ENCODE measurements around the gene SLC22A17.
"Not testable (repeated sequence)": the region's sequence is repeated elsewhere in the genome, so short reads cannot be mapped to it uniquely, and the experiment has no call there.

SLC22A17 gene

GRCh38 chr14:23347406-23348296 lies 5.0 kb downstream of the SLC22A17 start:
- Histone ChIP-seq H3K4me3 (ENCODE audit: low read depth in 1 of 2, low read length in 2 of 2) (no peak overlapping the region), H3K4me1 (ENCODE audit: control insufficient read depth in 1 of 2, insufficient read depth in 2 of 2, low read length in 2 of 2) (peaks cover 0 to 10% of the 10 kb centered on the region in 2 donors), H3K27ac (ENCODE audit: low read length) (no peak overlapping the region), H3K9me3 (ENCODE audit: control insufficient read depth in 1 of 2, low read length in 2 of 2) (no peaks in the 10 kb centered on the region), H3K36me3 (ENCODE audit: control insufficient read depth in 1 of 2, insufficient read depth in 2 of 2, low read length in 2 of 2) (peaks cover 0 to 6% of the 10 kb centered on the region in 2 donors), H3K27me3 (ENCODE audit: low read depth, low read length) (peaks cover 6% of the 10 kb centered on the region)

GRCh38 chr14:23346693-23347405 lies 5.8 kb downstream of the SLC22A17 start:
- H3K27me3 ChIP-seq (ENCODE audit: low read depth, low read length): peaks cover 3% of the 10 kb centered on the region
- H3K36me3 ChIP-seq (ENCODE audit: control insufficient read depth in 1 of 2, insufficient read depth in 2 of 2, low read length in 2 of 2): peaks cover 0 to 6% of the 10 kb centered on the region in 2 donors
- H3K4me1 ChIP-seq (ENCODE audit: control insufficient read depth in 1 of 2, insufficient read depth in 2 of 2, low read length in 2 of 2): peaks cover 0 to 4% of the 10 kb centered on the region in 2 donors
- no peaks in the 10 kb centered on the region for H3K9me3 ChIP-seq (ENCODE audit: control insufficient read depth in 1 of 2, low read length in 2 of 2)
- no peak overlapping the region for H3K4me3 ChIP-seq (ENCODE audit: low read depth in 1 of 2, low read length in 2 of 2)
- H3K27ac ChIP-seq (ENCODE audit: low read length): no peak overlapping the region

- no peaks in the 10 kb centered on the region for H3K4me1 ChIP-seq (ENCODE audit: control insufficient read depth in 1 of 2, insufficient read depth in 2 of 2, low read length in 2 of 2)
- H3K27ac ChIP-seq (ENCODE audit: low read length): no peak overlapping the region
- no peak overlapping the region for H3K4me3 ChIP-seq (ENCODE audit: low read depth in 1 of 2, low read length in 2 of 2)
- H3K9me3 ChIP-seq (ENCODE audit: control insufficient read depth in 1 of 2, low read length in 2 of 2): no peaks in the 10 kb centered on the region
- H3K27me3 ChIP-seq (ENCODE audit: low read depth, low read length): no peaks in the 10 kb centered on the region
- peaks cover 0 to 6% of the 10 kb centered on the region in 2 donors for H3K36me3 ChIP-seq (ENCODE audit: control insufficient read depth in 1 of 2, insufficient read depth in 2 of 2, low read length in 2 of 2)
Measured at GRCh38 chr14:23345987-23346692, 6.5 kb downstream of the SLC22A17 start.

GRCh38 chr14:23344481-23344880 lies 8.2 kb downstream of the SLC22A17 start:
- Histone ChIP-seq H3K4me3 (ENCODE audit: low read depth in 1 of 2, low read length in 2 of 2) (no peak overlapping the region), H3K36me3 (ENCODE audit: control insufficient read depth in 1 of 2, insufficient read depth in 2 of 2, low read length in 2 of 2) (peaks cover 0 to 6% of the 10 kb centered on the region in 2 donors), H3K27me3 (ENCODE audit: low read depth, low read length) (no peaks in the 10 kb centered on the region), H3K27ac (ENCODE audit: low read length) (no peak overlapping the region), H3K4me1 (ENCODE audit: control insufficient read depth in 1 of 2, insufficient read depth in 2 of 2, low read length in 2 of 2) (no peaks in the 10 kb centered on the region), H3K9me3 (ENCODE audit: control insufficient read depth in 1 of 2, low read length in 2 of 2) (no peaks in the 10 kb centered on the region)

GRCh38 chr14:23339506-23340268 lies 13.0 kb downstream of the SLC22A17 start:
- no peak overlapping the region for H3K27ac ChIP-seq (ENCODE audit: low read length)
- H3K9me3 ChIP-seq (ENCODE audit: control insufficient read depth in 1 of 2, low read length in 2 of 2): no peaks in the 10 kb centered on the region
- H3K4me3 ChIP-seq (ENCODE audit: low read depth in 1 of 2, low read length in 2 of 2): no peak overlapping the region
- H3K4me1 ChIP-seq (ENCODE audit: control insufficient read depth in 1 of 2, insufficient read depth in 2 of 2, low read length in 2 of 2): no peaks in the 10 kb centered on the region
- no peaks in the 10 kb centered on the region for H3K27me3 ChIP-seq (ENCODE audit: low read depth, low read length)
- no peaks in the 10 kb centered on the region for H3K36me3 ChIP-seq (ENCODE audit: control insufficient read depth in 1 of 2, insufficient read depth in 2 of 2, low read length in 2 of 2)

GRCh38 chr14:23335623-23336022 lies 17.1 kb downstream of the SLC22A17 start:
- H3K4me3 ChIP-seq (ENCODE audit: low read depth in 1 of 2, low read length in 2 of 2): no peak overlapping the region
- no peaks in the 10 kb centered on the region for H3K4me1 ChIP-seq (ENCODE audit: control insufficient read depth in 1 of 2, insufficient read depth in 2 of 2, low read length in 2 of 2)
- no peak overlapping the region for H3K27ac ChIP-seq (ENCODE audit: low read length)
- H3K36me3 ChIP-seq (ENCODE audit: control insufficient read depth in 1 of 2, insufficient read depth in 2 of 2, low read length in 2 of 2): no peaks in the 10 kb centered on the region
- no peaks in the 10 kb centered on the region for H3K27me3 ChIP-seq (ENCODE audit: low read depth, low read length)
- H3K9me3 ChIP-seq (ENCODE audit: control insufficient read depth in 1 of 2, low read length in 2 of 2): no peaks in the 10 kb centered on the region

GRCh38 chr14:23327947-23328744 lies 24.5 kb downstream of the SLC22A17 start:
- H3K4me1 ChIP-seq (ENCODE audit: control insufficient read depth in 1 of 2, insufficient read depth in 2 of 2, low read length in 2 of 2): peaks cover 3 to 4% of the 10 kb centered on the region in 2 donors
- peaks cover 19 to 26% of the 10 kb centered on the region in 2 donors for H3K36me3 ChIP-seq (ENCODE audit: control insufficient read depth in 1 of 2, insufficient read depth in 2 of 2, low read length in 2 of 2)
- no peaks in the 10 kb centered on the region for H3K27me3 ChIP-seq (ENCODE audit: low read depth, low read length)
- no peaks in the 10 kb centered on the region for H3K9me3 ChIP-seq (ENCODE audit: control insufficient read depth in 1 of 2, low read length in 2 of 2)
- H3K27ac ChIP-seq (ENCODE audit: low read length): no peak overlapping the region
- no peak overlapping the region for H3K4me3 ChIP-seq (ENCODE audit: low read depth in 1 of 2, low read length in 2 of 2)

GRCh38 chr14:23326491-23327332 lies 26.0 kb downstream of the SLC22A17 start:
- H3K4me3 ChIP-seq (ENCODE audit: low read depth in 1 of 2, low read length in 2 of 2): no peak overlapping the region
- no peaks in the 10 kb centered on the region for H3K27me3 ChIP-seq (ENCODE audit: low read depth, low read length)
- H3K36me3 ChIP-seq (ENCODE audit: control insufficient read depth in 1 of 2, insufficient read depth in 2 of 2, low read length in 2 of 2): peaks cover 23 to 26% of the 10 kb centered on the region in 2 donors
- no peak overlapping the region for H3K27ac ChIP-seq (ENCODE audit: low read length)
- no peaks in the 10 kb centered on the region for H3K9me3 ChIP-seq (ENCODE audit: control insufficient read depth in 1 of 2, low read length in 2 of 2)
- peaks cover 11 to 15% of the 10 kb centered on the region in 2 donors for H3K4me1 ChIP-seq (ENCODE audit: control insufficient read depth in 1 of 2, insufficient read depth in 2 of 2, low read length in 2 of 2)

- not testable (repeated sequence) for H3K27me3 ChIP-seq (ENCODE audit: low read depth, low read length); H3K4me3 ChIP-seq (ENCODE audit: low read depth in 1 of 2, low read length in 2 of 2); H3K9me3 ChIP-seq (ENCODE audit: control insufficient read depth in 1 of 2, low read length in 2 of 2); H3K27ac ChIP-seq (ENCODE audit: low read length)
- Histone ChIP-seq H3K36me3 (ENCODE audit: control insufficient read depth in 1 of 2, insufficient read depth in 2 of 2, low read length in 2 of 2) (peaks cover 23 to 26% of the 10 kb centered on the region in 2 donors), H3K4me1 (ENCODE audit: control insufficient read depth in 1 of 2, insufficient read depth in 2 of 2, low read length in 2 of 2) (peaks cover 11 to 15% of the 10 kb centered on the region in 2 donors)
Measured at GRCh38 chr14:23325746-23326145, 26.9 kb downstream of the SLC22A17 start.
